HG03378 (cell line): Measurements from ENCODE around the gene PLD1.
"Not testable (repeated sequence)": the region's sequence is repeated elsewhere in the genome, so short reads cannot be mapped to it uniquely, and the experiment has no call there.

ENCODE experiments used
- ATAC-seq: cut with Tn5 transposase; IDR thresholded peaks from one replicate; pipeline ENCODE4 v1.9.1; 2021; ENCODE audit warnings: mild to moderate bottlenecking, moderate library complexity; ENCODE audit not compliant: unreplicated experiment

PLD1 gene

GRCh38 chr3:171626799-171627198 lies 183.5 kb downstream of the PLD1 start:
- ATAC-seq = not testable (repeated sequence)

DNA sequence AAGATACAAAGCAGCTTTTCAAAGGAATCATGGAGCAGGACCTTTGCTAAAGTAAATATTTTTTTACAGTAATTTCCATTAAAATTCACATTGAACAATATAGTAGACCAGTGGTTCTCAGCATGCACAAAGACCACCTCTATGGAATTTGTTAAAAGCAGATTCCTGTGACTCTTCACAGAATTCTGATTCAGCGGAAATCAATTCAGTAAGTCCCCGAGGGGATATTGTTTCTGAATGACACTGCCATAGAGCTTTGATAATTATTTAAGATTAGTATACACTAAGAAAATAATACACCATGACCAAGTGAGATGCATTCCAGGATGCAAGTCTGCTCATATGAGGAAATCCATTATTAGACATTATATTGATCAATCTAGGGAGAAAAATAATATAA lies 188.2 kb downstream of the PLD1 start:
- ATAC-seq = no peak

GRCh38 chr3:171620825-171621434 lies 189.4 kb downstream of the PLD1 start:
- no peak for ATAC-seq

GRCh38 chr3:171616798-171617197 lies 193.5 kb downstream of the PLD1 start:
- no peak for ATAC-seq

- ATAC-seq = no peak
Observed at GRCh38 chr3:171615686-171616085, 194.6 kb downstream of the PLD1 start.

DNA sequence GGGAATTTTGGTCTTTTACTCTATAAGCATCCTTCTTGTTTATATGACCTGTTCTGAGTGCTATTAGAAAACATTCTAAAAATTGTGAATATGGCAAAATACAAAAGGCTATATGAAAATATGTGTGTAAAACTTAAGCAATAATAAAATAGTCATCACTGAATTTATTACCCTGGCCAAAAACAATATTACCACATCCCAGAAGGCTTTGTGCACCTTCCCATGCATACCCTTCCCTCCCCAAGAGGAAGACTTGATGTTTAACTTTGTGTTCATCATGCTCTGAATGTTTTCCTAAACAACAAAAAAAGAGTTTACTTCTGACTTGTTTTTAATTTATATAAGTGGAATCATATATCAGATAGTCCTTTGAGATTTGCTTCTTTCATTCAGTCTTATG lies 195.0 kb downstream of the PLD1 start:
- no peak for ATAC-seq

- ATAC-seq = no peak
Observed at GRCh38 chr3:171614318-171614921, 195.9 kb downstream of the PLD1 start.

DNA sequence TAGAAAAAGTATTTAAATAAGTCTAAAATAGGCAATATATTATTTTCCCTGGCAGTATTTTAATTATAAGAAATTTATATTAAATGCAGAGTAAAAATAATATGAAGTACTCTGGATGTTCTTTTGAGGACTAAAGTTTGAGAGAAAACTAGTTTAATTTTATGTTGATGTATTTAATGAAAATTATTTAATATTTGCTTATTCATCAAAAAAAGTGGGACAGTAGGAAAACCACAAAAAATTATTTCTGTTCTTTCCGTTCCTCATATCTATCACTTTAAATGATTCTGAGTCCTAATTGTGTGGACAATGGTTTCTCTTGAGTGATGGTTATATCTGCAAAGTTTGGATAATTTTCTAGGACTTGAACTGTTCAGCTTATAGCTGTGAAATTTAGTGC lies 202.8 kb downstream of the PLD1 start:
- no peak for ATAC-seq

- no peak for ATAC-seq
Observed at GRCh38 chr3:171606151-171606751, 204.0 kb downstream of the PLD1 start.

DNA sequence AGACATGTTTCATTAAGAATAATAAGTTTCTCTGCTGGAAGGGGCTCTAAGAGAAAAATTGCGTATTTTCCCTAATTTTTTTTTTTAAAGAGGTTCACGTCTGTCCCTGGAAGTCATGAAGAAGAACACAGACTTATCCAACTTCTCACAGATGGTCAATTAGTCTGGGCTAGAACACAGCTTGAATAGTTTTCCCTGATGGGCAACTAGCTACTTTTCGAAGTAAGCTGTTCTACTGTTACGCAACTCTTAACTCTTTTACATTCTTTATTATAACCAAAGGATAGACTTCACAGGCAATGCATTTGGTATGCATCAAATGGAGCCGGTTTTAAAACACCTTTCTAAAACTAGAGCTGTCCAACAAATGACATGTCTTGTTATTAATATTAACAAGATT lies 205.9 kb downstream of the PLD1 start:
- no peak for ATAC-seq

DNA sequence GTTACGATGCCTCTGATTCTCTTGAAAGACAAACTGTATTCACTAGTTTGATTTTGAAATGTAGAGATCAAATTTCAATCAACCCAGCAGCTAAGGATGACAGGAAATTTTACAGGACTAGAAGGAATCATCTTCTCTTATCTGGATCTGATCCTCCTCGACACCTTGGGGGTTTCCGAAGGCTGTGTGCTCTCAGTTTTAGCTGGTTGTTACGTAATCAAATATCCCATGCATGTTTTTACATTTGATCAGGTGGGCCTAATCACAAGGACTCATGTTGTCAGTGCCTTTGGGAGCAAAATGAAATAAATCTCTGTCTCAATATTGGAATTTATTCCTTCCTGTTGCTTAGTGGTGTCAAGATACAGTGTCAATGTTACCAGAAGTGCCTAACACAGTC lies 208.2 kb downstream of the PLD1 start:
- no peak for ATAC-seq

GRCh38 chr3:171600030-171600429 lies 210.3 kb downstream of the PLD1 start:
- ATAC-seq = no peak

DNA sequence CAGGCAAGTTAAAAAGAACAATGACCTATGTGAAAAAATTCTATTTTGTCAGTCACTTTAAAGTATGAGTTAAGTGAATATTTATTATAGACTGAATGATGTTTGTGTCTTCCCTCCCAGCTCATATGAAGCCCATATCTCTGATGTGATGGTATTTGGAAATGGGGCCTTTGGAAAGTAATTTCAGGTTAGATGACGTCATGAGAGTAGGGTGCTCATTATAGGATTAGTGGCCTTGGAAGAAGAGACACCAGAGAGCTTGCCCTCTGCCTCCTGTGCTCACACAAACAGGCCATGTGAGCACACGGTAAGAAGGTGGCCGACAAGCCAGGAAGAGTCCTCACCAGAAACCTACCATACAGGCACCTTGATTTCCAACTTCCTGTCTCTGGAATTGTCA lies 211.3 kb downstream of the PLD1 start:
- no peak for ATAC-seq

DNA sequence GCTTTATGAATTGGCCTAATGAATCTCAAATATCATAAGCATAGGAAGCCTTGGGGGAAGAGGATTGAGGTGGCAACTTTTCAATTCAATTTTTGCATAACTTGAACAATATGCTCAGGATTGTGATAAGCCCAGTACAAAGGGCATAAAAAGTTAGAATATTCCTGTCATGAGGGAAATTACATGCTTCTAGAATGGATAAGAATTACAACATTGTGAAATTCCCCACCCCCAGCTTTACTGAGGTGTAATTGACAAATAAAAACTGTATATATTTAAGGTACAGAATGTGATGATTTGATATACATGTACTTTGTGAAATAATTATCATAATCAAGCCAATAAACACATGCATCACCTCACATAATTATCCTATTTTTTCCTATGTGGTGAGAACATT lies 217.5 kb downstream of the PLD1 start:
- no peak for ATAC-seq

GRCh38 chr3:171591070-171591469 lies 219.2 kb downstream of the PLD1 start:
- ATAC-seq = no peak

GRCh38 chr3:171586274-171586673 lies 224.0 kb downstream of the PLD1 start:
- ATAC-seq = no peak

DNA sequence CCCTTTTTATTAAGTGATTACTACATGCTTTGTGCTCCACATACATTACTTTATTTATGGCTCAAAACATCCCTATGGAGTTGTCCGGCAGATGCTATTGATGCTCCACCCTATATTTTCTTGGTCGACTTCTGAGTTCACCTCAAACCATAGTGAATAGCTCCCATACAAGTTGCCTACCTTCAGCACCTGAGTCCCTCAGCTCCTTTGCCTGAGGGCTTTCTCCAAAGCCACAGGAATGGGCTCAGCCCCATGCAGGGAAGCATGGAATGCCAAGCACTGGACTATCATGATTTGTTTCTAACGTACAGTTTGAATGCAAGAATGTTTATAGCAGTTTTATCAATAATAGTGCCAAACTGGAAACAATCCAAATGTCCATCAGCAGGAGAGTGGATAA lies 225.2 kb downstream of the PLD1 start:
- ATAC-seq = no peak

GRCh38 chr3:171584100-171584499 lies 226.2 kb downstream of the PLD1 start:
- no peak for ATAC-seq

DNA sequence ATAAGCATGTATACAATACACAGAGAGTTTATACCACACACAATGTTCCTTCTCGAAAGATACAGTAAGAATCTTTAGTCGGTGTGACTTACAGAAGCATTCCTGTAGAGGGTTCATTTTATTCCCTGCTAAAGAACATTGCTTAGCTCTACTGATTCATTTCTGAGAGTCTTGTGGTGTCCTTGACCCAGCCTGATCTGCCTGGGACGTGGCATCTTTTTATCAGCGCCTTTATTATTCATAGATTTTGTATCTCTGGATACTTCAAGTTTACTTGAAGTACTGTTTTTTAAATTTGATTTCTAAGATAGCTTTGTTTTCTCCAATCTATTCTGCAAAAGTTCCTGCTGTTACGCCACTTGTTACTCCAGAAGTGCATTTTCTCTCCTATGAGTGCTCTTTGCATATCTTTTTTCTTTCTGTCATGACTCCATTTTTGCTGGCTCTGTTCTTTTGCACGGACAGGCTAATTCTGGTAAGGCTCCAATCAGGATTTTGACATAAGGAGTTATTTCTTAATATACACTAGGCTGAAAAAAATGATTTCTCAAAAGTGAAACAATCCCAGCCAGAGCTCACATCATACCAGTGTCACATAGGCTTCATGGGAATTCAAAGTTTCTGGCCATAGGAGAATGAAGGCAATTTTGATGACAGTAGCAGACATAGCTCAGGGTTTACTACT lies 235.6 kb downstream of the PLD1 start:
- no peak for ATAC-seq

DNA sequence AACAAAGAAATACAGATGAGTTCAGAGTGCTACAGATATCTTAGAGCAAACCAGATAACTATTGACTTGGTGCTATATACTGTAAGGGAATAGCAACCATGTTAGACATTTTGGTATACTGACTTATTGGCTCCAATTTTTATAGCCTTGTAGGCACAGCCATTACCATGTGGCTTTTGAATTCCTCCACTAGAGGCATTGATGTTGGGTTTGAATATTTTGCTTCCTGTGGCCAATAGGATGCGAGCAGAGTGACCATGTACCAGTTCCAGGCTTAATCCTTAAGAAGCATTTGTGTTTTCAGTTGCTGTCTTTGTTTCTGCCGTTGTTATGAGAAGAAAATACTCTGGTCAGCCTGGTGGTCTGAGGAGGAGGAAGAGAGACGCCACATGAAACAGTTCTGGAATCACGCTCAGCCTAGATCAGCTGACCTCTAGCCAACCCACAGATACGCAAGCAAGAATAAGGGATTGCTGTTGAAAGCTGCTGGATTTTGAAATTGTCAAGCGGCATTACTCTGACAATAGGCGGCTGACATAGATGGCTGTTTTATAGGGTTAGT lies 240.6 kb downstream of the PLD1 start:
- no peak for ATAC-seq

GRCh38 chr3:171568766-171569165 lies 241.5 kb downstream of the PLD1 start:
- ATAC-seq = no peak
